Endometrium (tissue), 2 donors: ENCODE measurements around the gene EIPR1.

Experiments used
- FAIRE-seq: peaks from 2 replicates; lab custom pipeline; 2012; peaks lifted over from hg19 to GRCh38; lab: Jason Lieb, UNC
- donor health status: control.
- donor health status: control.

EIPR1 gene

GRCh38 chr2:3267869-3268704 lies 109.5 kb downstream of the EIPR1 start:
- FAIRE-seq, result no peak

DNA sequence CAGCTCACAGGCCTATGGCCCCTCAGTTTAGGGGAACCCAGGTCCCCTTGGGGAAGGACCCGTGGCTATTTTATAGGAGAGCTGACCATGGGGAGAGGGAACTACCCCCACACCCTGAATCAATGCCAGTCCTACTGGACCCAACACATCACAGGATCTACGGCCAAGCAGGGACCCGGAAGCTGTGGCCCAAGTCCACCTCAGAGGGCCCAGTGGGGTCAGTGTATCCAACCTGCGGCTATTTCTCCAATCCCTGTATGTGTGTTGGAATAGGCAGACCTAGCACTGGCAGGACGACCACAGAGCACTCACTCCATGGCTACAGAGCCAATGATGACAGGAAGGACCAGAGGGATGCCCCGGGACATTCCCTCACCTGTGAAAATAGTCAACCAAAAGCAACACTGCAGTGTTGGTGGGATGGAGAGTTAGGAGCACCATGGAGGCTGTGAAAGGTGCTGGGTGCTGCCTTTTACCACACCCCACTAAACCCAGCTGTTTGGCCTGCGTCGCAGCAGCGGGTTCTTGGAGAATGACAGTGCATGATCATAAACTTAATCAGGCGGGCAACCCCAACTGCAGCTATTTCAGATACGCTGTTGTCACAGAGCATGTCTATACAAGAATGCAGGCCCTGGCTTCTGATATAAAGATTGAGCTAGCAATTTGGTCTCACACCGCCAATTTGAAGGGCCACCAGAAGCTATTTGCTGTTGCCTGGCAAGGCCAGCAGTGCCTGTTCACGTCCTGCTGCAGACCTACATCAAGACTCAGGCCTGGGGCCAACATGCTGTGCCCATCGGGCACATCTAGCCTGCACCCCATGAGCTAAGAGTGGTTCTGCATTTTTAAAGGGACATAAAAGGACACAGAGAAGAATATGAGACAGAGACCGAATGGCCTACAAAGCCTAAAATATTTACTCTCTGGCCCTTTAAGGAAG lies 110.4 kb downstream of the EIPR1 start:
- no peak for FAIRE-seq

DNA sequence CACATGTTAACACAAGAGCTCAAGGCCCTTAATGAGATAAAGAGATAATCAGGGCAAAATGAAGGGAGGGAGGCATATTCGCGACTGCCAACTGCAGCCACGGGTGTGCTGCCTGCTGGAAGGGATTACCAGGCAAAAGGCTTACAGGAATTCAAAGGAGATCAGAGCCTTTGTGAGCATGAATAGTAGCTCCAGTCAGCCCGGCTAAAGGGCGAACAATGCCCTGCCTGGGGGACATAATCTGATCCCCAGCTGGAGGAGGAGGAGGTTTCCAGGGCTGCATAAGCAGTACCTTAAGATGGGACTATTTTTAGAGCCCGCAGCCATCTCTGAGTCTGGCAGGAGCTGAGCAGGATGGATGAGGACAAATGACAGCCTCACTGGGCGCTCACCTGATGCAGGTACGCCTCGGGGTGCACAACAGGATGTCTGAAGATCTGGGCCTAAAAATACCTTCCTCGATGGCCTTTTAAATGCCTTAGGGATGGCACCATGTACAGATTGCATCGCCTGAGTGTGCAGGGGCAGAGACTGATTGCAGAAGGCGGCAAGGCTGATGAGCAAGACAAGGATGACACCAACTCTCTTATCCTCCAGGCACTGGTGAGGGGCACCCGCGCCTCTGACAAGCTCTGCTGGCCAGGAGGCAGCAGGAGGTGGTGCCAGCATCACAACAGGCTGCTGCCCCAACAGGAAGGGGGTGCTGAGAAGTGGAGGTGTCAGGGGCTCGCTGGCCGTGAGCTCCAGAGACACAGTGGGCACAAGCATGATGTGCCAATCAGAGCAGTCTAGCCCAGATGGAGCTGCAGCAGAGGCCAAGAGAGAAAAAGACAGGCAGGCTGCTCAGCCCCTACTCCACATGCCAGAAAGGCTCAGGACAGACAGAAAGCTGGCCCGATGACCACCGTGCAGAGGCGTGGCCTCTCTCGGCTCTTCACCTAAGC lies 111.4 kb downstream of the EIPR1 start:
- no peak for FAIRE-seq

- FAIRE-seq, result no peak
These were observed 112.1 kb downstream of the EIPR1 start for GRCh38 chr2:3265471-3265870.

- no peak for FAIRE-seq
These were observed 113.4 kb downstream of the EIPR1 start for GRCh38 chr2:3264010-3264744.

DNA sequence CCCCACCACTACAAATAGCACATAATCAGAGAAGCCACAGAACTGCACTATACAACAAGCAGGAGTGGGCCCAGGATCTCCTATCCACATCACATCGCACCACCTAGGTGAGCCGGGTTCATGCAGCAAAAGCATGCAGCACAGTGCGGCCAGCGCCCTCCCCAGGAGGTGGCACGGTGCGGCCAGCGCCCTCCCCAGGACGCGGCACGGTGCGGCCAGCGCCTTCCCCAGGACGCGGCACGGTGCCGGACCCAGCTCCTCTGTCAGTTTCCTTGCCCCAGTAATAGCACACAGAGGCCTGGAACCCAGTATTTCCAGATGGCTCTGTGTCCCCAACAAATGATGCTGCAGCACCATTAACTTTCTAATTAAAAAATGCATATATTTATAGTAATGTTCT lies 114.1 kb downstream of the EIPR1 start:
- no peak for FAIRE-seq

- FAIRE-seq, result no peak
These were observed 114.9 kb downstream of the EIPR1 start for GRCh38 chr2:3262437-3263388.

- no peak for FAIRE-seq
These were observed 116.1 kb downstream of the EIPR1 start for GRCh38 chr2:3261511-3261910.

- FAIRE-seq, result no peak
These were observed 116.7 kb downstream of the EIPR1 start for GRCh38 chr2:3260959-3261358.

DNA sequence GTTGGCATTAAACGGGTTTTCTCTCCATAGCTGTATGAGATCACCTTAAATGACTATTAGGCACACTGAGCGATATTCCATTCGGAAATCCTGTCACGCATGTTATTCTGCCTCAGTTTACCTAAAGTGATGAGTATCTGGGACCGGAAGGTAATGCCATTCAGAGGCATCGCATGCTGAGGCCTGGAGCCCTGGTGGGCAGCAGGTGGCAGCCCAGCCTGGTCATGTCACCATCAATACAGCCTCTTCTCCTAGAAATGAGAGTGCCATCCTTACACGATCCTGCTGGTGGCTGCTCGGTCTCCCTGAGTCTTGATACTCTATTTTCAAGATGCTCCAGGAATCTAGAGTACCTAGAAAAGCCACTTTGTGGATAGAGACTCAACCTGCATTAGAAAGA lies 119.8 kb downstream of the EIPR1 start:
- FAIRE-seq, result no peak

- no peak for FAIRE-seq
These were observed 120.5 kb downstream of the EIPR1 start for GRCh38 chr2:3257166-3257565.

DNA sequence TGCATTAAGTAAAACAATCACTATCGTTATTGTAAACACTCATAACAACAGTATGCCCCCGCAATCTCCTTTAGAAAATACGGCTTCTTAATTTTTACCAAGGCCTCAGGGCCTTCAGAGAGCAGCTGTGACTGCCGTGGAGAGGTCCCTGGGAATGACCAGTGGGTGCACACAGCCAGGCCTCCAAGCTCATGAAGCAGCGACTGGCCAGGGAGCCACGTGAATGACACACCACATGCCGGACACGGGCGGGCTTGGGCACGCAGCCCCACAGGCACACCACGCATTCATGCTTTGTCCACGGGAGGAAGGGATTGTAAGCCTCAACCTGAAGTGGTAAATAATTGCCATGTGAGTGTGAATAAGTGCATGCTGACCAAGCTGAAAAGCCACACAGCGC lies 121.0 kb downstream of the EIPR1 start:
- no peak for FAIRE-seq

- no peak for FAIRE-seq
These were observed 121.5 kb downstream of the EIPR1 start for GRCh38 chr2:3256157-3256556.

- no peak for FAIRE-seq
These were observed 123.1 kb downstream of the EIPR1 start for GRCh38 chr2:3254442-3254941.

GRCh38 chr2:3253913-3254441 lies 123.6 kb downstream of the EIPR1 start:
- no peak for FAIRE-seq

DNA sequence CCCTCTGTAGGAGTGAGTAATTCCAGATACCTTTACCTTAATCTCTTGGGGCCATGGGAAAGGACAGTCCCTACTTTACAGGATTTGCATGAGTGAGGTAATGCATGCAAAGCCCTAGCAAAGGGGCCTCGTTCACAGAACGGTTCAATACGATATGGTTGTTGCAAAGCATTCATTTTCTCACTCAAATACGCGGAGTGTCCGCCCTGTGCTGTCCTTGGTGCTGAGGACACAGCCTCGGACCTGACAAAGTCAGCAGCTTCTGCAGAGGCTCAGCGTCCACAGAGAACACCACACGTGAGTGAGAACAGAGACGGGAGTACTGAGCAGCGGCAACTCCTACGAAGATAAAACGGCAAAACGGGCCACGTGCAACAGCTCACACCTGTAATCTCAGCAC lies 125.7 kb downstream of the EIPR1 start:
- FAIRE-seq, result no peak

DNA sequence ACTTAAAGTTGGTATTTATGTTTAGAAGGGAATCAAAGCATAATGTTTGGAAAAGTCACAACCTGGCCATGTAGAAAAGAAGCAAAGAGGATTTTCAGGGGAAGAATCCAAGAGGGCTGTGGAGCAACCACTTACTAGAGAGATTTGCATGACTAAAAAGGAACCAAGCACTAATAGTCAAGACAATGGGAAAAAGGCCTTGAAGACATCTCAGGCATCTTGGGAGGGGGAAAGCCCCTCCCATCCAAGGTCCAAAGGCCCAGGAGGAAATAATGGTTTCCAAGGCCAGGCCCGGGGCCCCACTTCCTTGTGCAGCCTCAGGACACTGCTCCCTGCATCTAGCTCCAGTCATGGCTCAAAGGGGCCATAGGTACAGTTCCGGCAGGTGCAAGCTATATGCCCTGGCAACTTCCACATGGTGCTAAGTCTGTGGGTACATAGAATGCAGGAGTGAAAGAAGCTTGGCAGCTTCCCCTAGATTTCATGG lies 128.1 kb downstream of the EIPR1 start:
- no peak for FAIRE-seq

- no peak for FAIRE-seq
These were observed 128.7 kb downstream of the EIPR1 start for GRCh38 chr2:3248754-3249475.
